Measurements from ENCODE around the gene THBS2. TPM values are rescaled to one million over a fixed set of nuclear protein-coding genes. Genes with fewer than 3 reads are reported as not detected.

THBS2 gene
- total RNA-seq, 1 experiment from 2014 or later: not detected

DNA sequence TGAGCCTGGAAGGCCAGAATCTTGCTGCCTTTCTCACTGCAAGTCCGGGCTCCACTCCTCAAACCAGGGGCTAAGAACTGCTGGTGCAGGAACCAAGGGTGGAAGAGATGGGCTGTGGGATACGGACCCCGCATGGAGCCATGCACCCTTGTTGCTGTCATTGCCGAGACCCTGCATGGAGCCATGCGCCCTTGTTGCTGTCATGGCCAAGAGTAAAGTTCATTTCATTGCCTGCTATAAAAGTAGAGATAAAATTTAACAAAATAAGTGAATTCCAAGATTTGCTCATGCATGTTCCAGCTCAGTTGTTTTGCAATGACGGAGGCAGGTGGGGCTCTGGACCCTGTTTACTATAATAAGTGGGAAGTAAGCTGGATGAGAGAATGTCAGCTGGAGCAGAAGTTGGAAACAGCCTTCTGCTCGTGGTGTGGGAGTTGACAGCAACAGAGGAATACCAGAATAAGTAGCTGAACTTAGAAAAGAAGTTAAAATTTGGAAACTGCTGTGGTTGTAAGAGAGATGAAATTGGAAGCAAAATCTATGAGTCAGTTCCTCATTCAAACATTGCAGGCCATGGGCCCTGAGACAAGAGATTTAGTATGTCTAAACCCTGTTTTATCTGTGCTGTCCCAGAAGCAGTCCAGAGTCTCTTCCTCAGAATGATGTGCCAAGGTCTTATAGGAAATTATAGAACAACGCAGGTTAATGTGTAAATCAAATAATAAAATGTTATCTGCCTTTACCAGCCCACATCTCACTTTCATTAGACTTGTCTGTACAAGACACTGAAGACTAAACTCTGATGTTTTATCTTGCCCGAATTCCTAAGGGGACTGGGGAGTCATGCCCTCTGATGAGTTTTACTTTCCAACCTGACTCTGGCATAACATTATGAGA lies 15.8 kb upstream of the THBS2 start:
- intact Hi-C loops (cut with micrococcal nuclease): no loop called here
- Mint-ChIP-seq H3K27me3 (ENCODE audit: insufficient read depth, unreplicated experiment) (no peaks in the 10 kb centered on the region), H3K36me3 (ENCODE audit: insufficient read depth, unreplicated experiment) (peaks cover 6% of the 10 kb centered on the region), H3K4me3 (ENCODE audit: unreplicated experiment) (no peak overlapping the region), H3K27ac (ENCODE audit: low read depth, unreplicated experiment) (peak overlapping the region; percentile 29), H3K9me3 (ENCODE audit: unreplicated experiment) (no peaks in the 10 kb centered on the region), H3K4me1 (ENCODE audit: insufficient read depth, unreplicated experiment) (peaks cover 24% of the 10 kb centered on the region)
- BruUV-seq (replicated peaks): no TSS peak
- CTCF ChIA-PET: no interaction called here
- DNase-seq (ENCODE audit: unreplicated experiment): peak; percentile 22
- TF ChIP-seq, protein P1, sequence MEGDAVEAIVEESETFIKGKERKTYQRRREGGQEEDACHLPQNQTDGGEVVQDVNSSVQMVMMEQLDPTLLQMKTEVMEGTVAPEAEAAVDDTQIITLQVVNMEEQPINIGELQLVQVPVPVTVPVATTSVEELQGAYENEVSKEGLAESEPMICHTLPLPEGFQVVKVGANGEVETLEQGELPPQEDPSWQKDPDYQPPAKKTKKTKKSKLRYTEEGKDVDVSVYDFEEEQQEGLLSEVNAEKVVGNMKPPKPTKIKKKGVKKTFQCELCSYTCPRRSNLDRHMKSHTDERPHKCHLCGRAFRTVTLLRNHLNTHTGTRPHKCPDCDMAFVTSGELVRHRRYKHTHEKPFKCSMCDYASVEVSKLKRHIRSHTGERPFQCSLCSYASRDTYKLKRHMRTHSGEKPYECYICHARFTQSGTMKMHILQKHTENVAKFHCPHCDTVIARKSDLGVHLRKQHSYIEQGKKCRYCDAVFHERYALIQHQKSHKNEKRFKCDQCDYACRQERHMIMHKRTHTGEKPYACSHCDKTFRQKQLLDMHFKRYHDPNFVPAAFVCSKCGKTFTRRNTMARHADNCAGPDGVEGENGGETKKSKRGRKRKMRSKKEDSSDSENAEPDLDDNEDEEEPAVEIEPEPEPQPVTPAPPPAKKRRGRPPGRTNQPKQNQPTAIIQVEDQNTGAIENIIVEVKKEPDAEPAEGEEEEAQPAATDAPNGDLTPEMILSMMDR (IDR thresholded peaks at IDR 0.05; ENCODE audit: unreplicated experiment): no peak
- POLR2A ChIA-PET: interaction anchor here (1.0 to 2.0 kb wide), 5 partner anchors 13 to 46 kb away, joined by 3 to 7 read pairs (median 4); no protein-coding TSS in a partner anchor

DNA sequence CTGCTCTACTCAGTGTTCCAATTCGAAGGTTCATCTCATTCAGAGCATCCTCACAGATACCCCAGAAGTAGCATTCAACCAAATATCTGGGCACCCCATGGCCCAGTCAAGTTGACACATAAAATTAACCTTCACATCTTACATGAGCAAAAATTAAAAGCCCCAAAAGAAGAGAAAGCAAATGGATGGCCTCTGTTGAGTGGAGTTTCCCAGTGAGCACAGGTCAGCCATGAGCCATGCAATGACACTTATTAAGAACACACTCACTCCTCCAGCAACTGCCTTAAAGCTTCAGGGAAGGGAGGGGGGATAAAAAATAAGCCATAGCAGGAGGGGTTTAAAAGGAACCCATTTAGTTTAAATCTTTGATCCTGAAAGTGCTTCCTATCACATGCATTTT lies 14.6 kb upstream of the THBS2 start:
- CTCF ChIA-PET: no interaction called here

DNA sequence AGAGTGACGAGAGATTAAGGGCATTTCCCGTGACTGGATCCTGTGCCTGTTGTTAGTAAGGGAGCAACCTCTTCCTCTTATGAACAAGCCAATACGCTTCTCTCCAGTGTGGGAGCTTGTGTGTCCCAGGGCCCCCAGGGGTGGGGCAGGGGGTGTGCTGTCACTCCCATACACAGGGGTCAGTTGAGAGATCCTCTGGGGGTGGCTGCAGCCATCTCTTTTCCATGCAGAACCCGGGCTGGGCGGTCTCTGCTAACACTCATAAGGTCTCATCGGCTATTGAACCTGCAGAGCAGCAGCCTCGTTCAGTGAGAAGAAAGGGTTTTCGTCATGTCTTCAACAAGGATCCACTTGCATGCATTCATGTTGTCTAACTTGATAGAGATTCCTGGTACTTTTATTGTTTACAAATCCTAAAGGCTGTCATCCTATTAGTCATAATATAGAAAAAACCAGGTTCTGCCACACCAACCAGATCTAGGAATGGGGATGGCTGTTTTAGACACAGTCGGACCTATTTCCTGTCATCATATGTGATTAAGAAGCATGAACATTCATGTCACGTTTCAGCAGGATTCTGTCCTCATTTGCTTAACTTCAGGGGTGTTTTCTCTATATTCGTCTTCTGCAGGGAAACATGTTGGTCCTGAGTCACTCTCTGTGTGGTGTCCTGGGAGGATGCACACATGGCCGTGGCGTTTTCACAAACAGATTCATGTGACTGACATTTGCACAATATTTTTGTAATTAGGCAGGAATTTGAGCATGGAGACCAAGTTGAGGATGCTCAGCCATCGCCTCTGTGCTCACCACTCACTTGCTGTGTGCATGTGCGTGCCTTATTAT lies 13.3 kb upstream of the THBS2 start:
- no peak overlapping the region for H3K4me3 Mint-ChIP-seq (ENCODE audit: unreplicated experiment)
- BruUV-seq (replicated peaks): no TSS peak
- ChIA-PET POLR2A (no interaction called here), CTCF (no interaction called here)
- peaks cover 24% of the 10 kb centered on the region for H3K4me1 Mint-ChIP-seq (ENCODE audit: insufficient read depth, unreplicated experiment)
- peaks cover under 1% of the 10 kb centered on the region for H3K36me3 Mint-ChIP-seq (ENCODE audit: insufficient read depth, unreplicated experiment)
- intact Hi-C loops (cut with micrococcal nuclease): no loop called here
- H3K27me3 Mint-ChIP-seq (ENCODE audit: insufficient read depth, unreplicated experiment): no peaks in the 10 kb centered on the region
- H3K9me3 Mint-ChIP-seq (ENCODE audit: unreplicated experiment): no peaks in the 10 kb centered on the region
- no peak for DNase-seq (ENCODE audit: unreplicated experiment)
- TF ChIP-seq, protein P1 (IDR thresholded peaks at IDR 0.05; ENCODE audit: unreplicated experiment): no peak
- no peak overlapping the region for H3K27ac Mint-ChIP-seq (ENCODE audit: low read depth, unreplicated experiment)

More for the DNA sequence above, 14.6 kb upstream of the THBS2 start:
- no TSS peak for BruUV-seq (replicated peaks)
- intact Hi-C loops (cut with micrococcal nuclease): no loop called here
- Mint-ChIP-seq H3K27me3 (ENCODE audit: insufficient read depth, unreplicated experiment) (no peaks in the 10 kb centered on the region), H3K36me3 (ENCODE audit: insufficient read depth, unreplicated experiment) (peaks cover 6% of the 10 kb centered on the region), H3K27ac (ENCODE audit: low read depth, unreplicated experiment) (no peak overlapping the region), H3K4me1 (ENCODE audit: insufficient read depth, unreplicated experiment) (peaks cover 24% of the 10 kb centered on the region), H3K4me3 (ENCODE audit: unreplicated experiment) (no peak overlapping the region), H3K9me3 (ENCODE audit: unreplicated experiment) (no peaks in the 10 kb centered on the region)
- DNase-seq (ENCODE audit: unreplicated experiment): no peak
- TF ChIP-seq, protein P1 (IDR thresholded peaks at IDR 0.05; ENCODE audit: unreplicated experiment): no peak
- POLR2A ChIA-PET: interaction anchor here (0.5 kb wide), 2 partner anchors 15 to 217 kb away, joined by 3 read pairs; partner anchors contain the start of gene THBS2

DNA sequence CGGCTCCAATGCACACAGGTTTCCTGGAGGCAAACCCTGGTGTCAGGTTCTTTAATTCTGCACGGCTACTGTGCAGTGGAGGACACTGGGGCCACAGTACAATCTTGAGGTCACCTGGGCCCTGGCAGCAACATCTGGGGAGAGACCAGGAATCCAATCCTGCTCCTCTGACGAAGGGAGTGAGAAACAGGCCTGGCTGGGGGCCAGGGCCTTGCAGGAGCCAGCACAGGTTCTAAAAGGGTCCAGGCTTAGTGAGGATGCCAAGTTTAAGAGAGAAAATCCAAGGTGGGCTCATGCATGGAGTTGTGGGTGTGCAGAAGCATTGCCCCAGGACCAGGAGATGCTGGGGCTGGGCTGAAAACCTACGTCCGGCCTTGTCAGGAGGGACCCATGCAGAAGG lies 12.6 kb upstream of the THBS2 start:
- Mint-ChIP-seq H3K27ac (ENCODE audit: low read depth, unreplicated experiment) (no peak overlapping the region), H3K9me3 (ENCODE audit: unreplicated experiment) (no peaks in the 10 kb centered on the region), H3K27me3 (ENCODE audit: insufficient read depth, unreplicated experiment) (no peaks in the 10 kb centered on the region), H3K4me1 (ENCODE audit: insufficient read depth, unreplicated experiment) (peaks cover 24% of the 10 kb centered on the region), H3K36me3 (ENCODE audit: insufficient read depth, unreplicated experiment) (no peaks in the 10 kb centered on the region), H3K4me3 (ENCODE audit: unreplicated experiment) (no peak overlapping the region)
- CTCF ChIA-PET: no interaction called here
- POLR2A ChIA-PET: no interaction called here
- TF ChIP-seq, protein P1 (IDR thresholded peaks at IDR 0.05; ENCODE audit: unreplicated experiment): no peak
- intact Hi-C loops (cut with micrococcal nuclease): no loop called here
- DNase-seq (ENCODE audit: unreplicated experiment): no peak
- BruUV-seq (replicated peaks): no TSS peak
